Non-pigmented ciliary epithelial cell (primary cell): ENCODE data around the gene NVL.

Experiments used
- DNase-seq: peaks from one replicate; pipeline ENCODE4 v3.0.0-alpha.2; 2010; ENCODE audit warnings: low read depth

The NVL gene

GRCh38 chr1:224276771-224277487 lies 53.0 kb downstream of the NVL start:
- DNase-seq: no peak

- DNase-seq: no peak
Measured at GRCh38 chr1:224274970-224275626, 54.9 kb downstream of the NVL start.

- peak; percentile 62 for DNase-seq
Measured at GRCh38 chr1:224273641-224274040, 56.3 kb downstream of the NVL start.

GRCh38 chr1:224271106-224271505 lies 58.9 kb downstream of the NVL start:
- no peak for DNase-seq

GRCh38 chr1:224267925-224268324 lies 62.0 kb downstream of the NVL start:
- DNase-seq: no peak

GRCh38 chr1:224266915-224267856 lies 62.8 kb downstream of the NVL start:
- no peak for DNase-seq

GRCh38 chr1:224266105-224266914 lies 63.7 kb downstream of the NVL start:
- DNase-seq: no peak

GRCh38 chr1:224264321-224264720 lies 65.7 kb downstream of the NVL start:
- no peak for DNase-seq

- no peak for DNase-seq
Measured at GRCh38 chr1:224262373-224263054, 67.5 kb downstream of the NVL start.

- no peak for DNase-seq
Measured at GRCh38 chr1:224259986-224260385, 70.0 kb downstream of the NVL start.

GRCh38 chr1:224258351-224258750 lies 71.6 kb downstream of the NVL start:
- no peak for DNase-seq

GRCh38 chr1:224256640-224257039 lies 73.3 kb downstream of the NVL start:
- no peak for DNase-seq

GRCh38 chr1:224253721-224254120 lies 76.3 kb downstream of the NVL start:
- no peak for DNase-seq

- no peak for DNase-seq
Measured at GRCh38 chr1:224252479-224252878, 77.5 kb downstream of the NVL start.

GRCh38 chr1:224251741-224252146 lies 78.2 kb downstream of the NVL start:
- no peak for DNase-seq

- DNase-seq: no peak
Measured at GRCh38 chr1:224245188-224245587, 84.8 kb downstream of the NVL start.

GRCh38 chr1:224238756-224239155 lies 91.2 kb downstream of the NVL start:
- no peak for DNase-seq

GRCh38 chr1:224238212-224238611 lies 91.8 kb downstream of the NVL start:
- no peak for DNase-seq

GRCh38 chr1:224237119-224237881 lies 92.7 kb downstream of the NVL start:
- no peak for DNase-seq

- DNase-seq: no peak
Measured at GRCh38 chr1:224235813-224236493, 94.0 kb downstream of the NVL start.
